ENCODE measurements around the gene WASL.
"Not testable (repeated sequence)": the region's sequence is repeated elsewhere in the genome, so short reads cannot be mapped to it uniquely, and the experiment has no call there.

Gene WASL

GRCh38 chr7:123768493-123768892 lies 19.7 kb upstream of the WASL start:
- no peak for DNase-seq

- no peak for DNase-seq
Measured at GRCh38 chr7:123763191-123763661, 14.4 kb upstream of the WASL start.

GRCh38 chr7:123761729-123762128 lies 12.9 kb upstream of the WASL start:
- no peak for DNase-seq

DNA sequence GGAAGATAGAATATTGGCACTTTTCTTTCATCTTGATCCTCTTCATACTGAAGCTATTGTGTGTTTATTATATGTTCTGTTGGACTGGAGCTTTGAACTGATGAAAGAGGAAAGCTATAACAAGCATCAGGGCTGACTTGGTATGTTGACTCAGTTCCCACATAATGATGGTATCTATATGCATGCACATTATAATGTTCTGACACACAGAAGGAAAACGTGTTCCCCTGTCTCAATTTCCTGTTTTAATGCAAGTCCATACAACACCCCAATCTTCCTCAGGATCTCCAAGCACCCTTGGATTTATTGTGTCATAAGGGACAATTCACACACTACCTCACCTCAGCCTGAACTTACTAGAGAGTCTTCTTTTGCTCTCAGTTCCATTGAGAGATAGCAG lies 8.3 kb upstream of the WASL start:
- DNase-seq = no peak

DNA sequence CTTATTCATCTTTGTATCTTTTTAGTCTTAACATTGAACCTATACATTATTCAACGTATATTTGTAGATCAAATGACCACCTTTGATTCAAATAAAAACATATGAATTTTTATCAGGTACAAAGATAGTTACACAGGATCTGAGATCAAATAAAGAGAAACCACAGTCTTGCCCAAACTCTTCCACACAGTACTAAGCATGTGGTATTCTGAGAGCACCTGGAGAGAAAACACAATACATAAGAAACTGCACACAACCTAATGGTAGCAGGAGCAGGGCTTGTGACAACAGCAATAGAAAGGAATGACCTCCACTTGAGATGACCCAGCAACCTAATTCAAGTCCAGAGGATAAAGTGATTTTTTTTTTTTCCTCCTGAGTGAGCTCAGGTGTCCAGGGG lies 6.5 kb upstream of the WASL start:
- DNase-seq = no peak

- no peak for DNase-seq
Measured at GRCh38 chr7:123754271-123754871, 5.6 kb upstream of the WASL start.

- DNase-seq = no peak
Measured at GRCh38 chr7:123752534-123752933, 3.7 kb upstream of the WASL start.

- no peak for DNase-seq
Measured at GRCh38 chr7:123751821-123752220, 3.0 kb upstream of the WASL start.

DNA sequence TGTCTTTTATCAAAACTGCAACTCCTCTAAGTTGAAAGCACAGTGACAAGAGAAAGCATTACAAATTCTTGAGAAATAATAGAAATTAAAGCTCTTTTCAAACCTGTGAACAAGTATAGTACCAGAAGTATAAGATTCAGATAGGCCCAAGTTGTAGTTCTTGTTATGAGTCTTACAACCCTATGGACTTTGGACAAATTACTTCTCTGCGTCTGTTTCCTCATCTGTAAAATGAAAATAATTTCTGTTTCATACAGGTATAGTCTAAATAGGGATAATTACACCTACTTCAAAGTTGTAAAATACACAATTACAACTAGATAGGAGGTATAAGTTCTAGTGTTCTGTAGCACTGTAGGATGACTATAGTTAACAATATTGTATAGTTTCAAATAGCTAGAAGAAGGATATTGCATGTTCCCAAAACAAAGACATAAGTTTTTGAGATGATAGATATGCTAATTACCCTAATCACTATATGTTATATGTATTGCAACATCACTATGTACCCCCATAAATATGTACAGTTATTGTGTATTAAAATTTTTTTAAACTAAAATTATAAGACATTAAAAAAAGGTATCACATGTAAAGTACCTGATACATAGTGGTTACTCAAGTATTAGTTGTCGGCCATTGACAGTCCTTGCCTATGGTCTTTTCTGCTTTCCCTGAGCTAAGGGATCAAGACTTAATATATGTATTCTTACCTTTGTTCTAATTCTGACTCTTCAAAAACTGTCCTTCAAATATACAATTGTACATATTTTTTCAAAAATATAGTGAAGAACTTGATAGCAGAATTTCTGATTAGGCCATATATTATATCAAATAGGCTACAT lies 1.8 kb upstream of the WASL start:
- DNase-seq = no peak

DNA sequence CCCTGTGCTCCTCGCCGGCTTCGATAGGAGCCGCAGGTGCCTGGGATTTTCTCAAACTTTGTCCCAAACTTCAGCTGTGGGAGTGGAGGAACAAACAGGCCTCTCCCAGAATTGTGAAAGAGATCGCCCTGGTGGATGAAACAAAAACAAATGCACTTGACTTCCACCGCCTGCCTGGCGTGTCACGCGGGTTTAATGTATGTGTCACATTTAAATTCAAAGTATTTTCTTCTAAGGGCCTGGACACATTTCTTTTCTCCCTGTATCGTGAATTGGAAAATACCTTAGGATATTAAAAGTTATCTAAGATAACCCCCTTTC lies 694 bp upstream of the WASL start:
- DNase-seq = no peak

- DNase-seq = no peak
Measured at GRCh38 chr7:123748171-123748733, 551 bp downstream of the WASL start.

- DNase-seq = peak; percentile 2
Measured at GRCh38 chr7:123747620-123748141, 1.1 kb downstream of the WASL start.

GRCh38 chr7:123746931-123747488 lies 1.8 kb downstream of the WASL start:
- DNase-seq = no peak

GRCh38 chr7:123746055-123746454 lies 2.7 kb downstream of the WASL start:
- DNase-seq = no peak

DNA sequence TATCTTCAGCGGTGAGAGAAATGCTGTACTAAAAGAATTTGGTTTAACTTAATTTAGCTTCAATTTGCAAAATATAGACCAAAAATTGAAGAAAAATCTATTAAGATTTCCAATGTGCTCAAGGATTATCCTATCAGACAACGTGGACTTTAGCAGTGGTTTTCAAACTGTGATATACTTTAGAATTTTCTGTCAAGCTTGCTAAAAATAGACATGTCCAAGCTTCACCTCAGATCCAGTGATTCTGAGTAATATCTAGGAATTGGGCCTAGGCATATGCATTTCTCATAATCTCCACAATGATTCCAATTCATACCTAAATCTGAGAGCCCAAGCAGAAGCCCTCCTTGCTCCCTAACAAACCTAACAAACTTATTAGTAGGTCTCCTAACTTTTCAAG lies 3.4 kb downstream of the WASL start:
- no peak for DNase-seq

GRCh38 chr7:123744416-123744815 lies 4.4 kb downstream of the WASL start:
- no peak for DNase-seq

DNA sequence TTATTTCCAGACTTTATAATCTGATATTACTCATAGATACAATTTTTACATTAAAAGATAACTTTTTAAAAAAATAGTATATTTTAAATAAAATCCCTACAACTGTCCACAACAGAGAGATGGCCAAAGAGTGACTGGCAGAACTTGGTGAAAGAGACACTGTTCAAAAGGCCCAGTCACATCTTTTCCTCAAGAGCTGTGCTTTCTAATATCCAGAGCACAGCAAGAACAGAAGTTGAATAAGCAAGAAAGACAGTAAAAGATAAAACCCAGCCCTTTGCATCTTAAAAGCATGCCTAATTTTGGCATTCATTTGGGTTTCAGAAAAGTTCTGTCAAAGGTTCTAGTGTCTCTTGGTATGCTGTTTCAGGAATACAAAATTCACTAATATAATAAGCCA lies 6.9 kb downstream of the WASL start:
- DNase-seq = no peak

GRCh38 chr7:123738808-123739207 lies 10.0 kb downstream of the WASL start:
- DNase-seq = no peak

GRCh38 chr7:123738356-123738755 lies 10.4 kb downstream of the WASL start:
- DNase-seq = no peak

- DNase-seq = not testable (repeated sequence)
Measured at GRCh38 chr7:123737168-123737674, 11.6 kb downstream of the WASL start.

DNA sequence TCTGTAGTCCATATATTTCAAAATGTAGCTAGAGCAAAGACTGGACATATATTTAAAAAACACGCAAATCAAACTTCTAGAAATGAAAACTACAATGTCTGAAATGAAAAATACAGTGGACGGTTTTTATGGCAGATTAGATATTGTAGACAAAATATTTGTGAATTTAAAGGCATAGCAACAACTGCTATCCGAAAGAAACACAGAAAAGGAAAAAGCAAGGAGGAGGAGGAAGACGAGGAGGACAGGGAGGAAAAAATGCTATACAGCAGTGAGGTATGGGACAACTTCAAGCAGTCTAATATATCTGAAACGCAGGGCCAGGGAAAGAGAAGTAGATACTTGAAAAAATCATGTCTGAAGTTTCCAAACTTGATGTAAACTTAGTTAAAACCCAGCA lies 13.3 kb downstream of the WASL start:
- DNase-seq = no peak

DNA sequence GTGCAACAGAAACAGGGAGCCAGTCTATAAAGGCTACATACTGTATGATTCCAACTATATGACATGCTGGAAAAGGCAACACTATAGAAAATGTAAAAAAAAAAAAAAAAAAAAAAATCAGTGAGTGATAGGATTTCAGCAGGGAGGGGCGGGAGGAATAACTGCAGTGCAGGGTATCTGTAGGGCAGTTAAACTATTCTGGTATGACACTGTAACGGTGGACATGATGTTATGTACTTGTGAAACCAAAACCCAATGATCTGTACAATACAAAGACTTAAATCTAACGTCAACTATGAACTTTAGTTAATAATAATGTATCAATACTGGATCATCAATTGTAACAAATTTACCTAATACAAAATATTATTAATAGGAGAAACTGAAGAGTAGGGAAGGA lies 14.3 kb downstream of the WASL start:
- DNase-seq = no peak

GRCh38 chr7:123732413-123733091 lies 16.3 kb downstream of the WASL start:
- DNase-seq = no peak
